Neural progenitor cell (in vitro differentiated cells): Measurements from ENCODE around the gene PHETA1.

ENCODE experiments used
- CTCF ChIP-seq: fragments of 200-600 bp; sonication (generic); IDR thresholded peaks from 2 replicates; pipeline ENCODE4 v1.5.1; 2017; ENCODE audit warnings: antibody characterized with exemption, mild to moderate bottlenecking
- EZH2 ChIP-seq: fragments of 200-600 bp; sonication (generic); IDR thresholded peaks from 2 replicates; pipeline ENCODE4 v1.6.1; 2017; ENCODE audit warnings: antibody characterized with exemption, mild to moderate bottlenecking, moderate library complexity
- EZH2phosphoT487 ChIP-seq: fragments of 200-600 bp; sonication (generic); IDR thresholded peaks from 2 replicates; pipeline ENCODE4 v1.6.1; 2017; ENCODE audit warnings: antibody characterized with exemption

GRCh38 chr12:111409780-111410430 lies 41.0 kb upstream of the PHETA1 start:
- TF ChIP-seq CTCF = no peak
- no peak for TF ChIP-seq EZH2phosphoT487
- TF ChIP-seq EZH2 = no peak
